Neural progenitor cell (in vitro differentiated cells): Measurements from ENCODE around the gene RCVRN.

Source experiments
- CTCF ChIP-seq: fragments of 200-600 bp; sonication (generic); IDR thresholded peaks from 2 replicates; pipeline ENCODE4 v1.5.1; 2017; ENCODE audit warnings: antibody characterized with exemption, mild to moderate bottlenecking
- EZH2 ChIP-seq: fragments of 200-600 bp; sonication (generic); IDR thresholded peaks from 2 replicates; pipeline ENCODE4 v1.6.1; 2017; ENCODE audit warnings: antibody characterized with exemption, mild to moderate bottlenecking, moderate library complexity

GRCh38 chr17:9906616-9907015 is 1.5 kb upstream of the RCVRN start:
- no peak for TF ChIP-seq EZH2
- TF ChIP-seq CTCF, result no peak
